Suprapubic skin (tissue), 4 donors: ENCODE results near the gene AZGP1. TPM values are rescaled to one million over a fixed set of nuclear protein-coding genes. Genes with fewer than 3 reads are reported as not detected.

Source experiments
- DNase-seq, 2 donors: peaks; one replicate each; pipeline ENCODE4 v3.0.0-alpha.2; 2019; ENCODE audit warnings: low spot score in 2 of 2
- H3K27ac ChIP-seq: fragments of 200-600 bp; sonication (generic); one replicate; pipeline ENCODE4 v1.5.1; 2019
- H3K27me3 ChIP-seq: fragments of 200-600 bp; sonication (generic); one replicate; pipeline ENCODE4 v1.5.1; 2019
- H3K36me3 ChIP-seq: fragments of 200-600 bp; sonication (generic); one replicate; pipeline ENCODE4 v1.5.1; 2019
- H3K4me1 ChIP-seq: fragments of 200-600 bp; sonication (generic); one replicate; pipeline ENCODE4 v1.5.1; 2019
- H3K4me3 ChIP-seq: fragments of 200-600 bp; sonication (generic); one replicate; pipeline ENCODE4 v1.5.1; 2019; ENCODE audit warnings: mild to moderate bottlenecking
- H3K9me3 ChIP-seq: fragments of 200-600 bp; sonication (generic); one replicate; pipeline ENCODE4 v1.5.1; 2019
- EP300 ChIP-seq: sonication (generic); formaldehyde crosslinking; IDR thresholded peaks from one replicate; pipeline ENCODE4 v1.6.1; 2017; ENCODE audit warnings: antibody characterized with exemption
- POLR2A ChIP-seq, 2 donors: fragments of 450-650 bp; IDR thresholded peaks; one replicate each; pipeline ENCODE4 v1.6.1; 2017; ENCODE audit warnings: antibody characterized with exemption in 2 of 2, mild to moderate bottlenecking in 2 of 2, moderate library complexity in 2 of 2
- POLR2AphosphoS5 ChIP-seq, 3 donors: sonication (generic); formaldehyde crosslinking; IDR thresholded peaks; one replicate each; pipeline ENCODE4 v1.6.1; 2017; ENCODE audit warnings: antibody characterized with exemption in 3 of 3
- WGBS: methylation state at CpG from one replicate; pipeline ENCODE4 v1.1.5; 2018; 5-methylcytosine and 5-hydroxymethylcytosine counted together
- total RNA-seq, 4 donors: library from RNA; depleted of rRNA; stranded (reverse); fragments of >200 nt; gene quantifications; one replicate each; pipeline ENCODE4 v1.1.0, GENCODE V29; 2016
- TF ChIP-seq, protein P1 (sequence below), 2 donors: fragments of 200-600 bp in 1 of 2; fragments of 450-650 bp in 1 of 2; sonication (generic) in 1 of 2; IDR thresholded peaks; one replicate each; pipeline ENCODE4 v1.5.1; 2016 to 2019; ENCODE audit warnings: antibody characterized with exemption in 2 of 2, mild to moderate bottlenecking in 1 of 2, moderate library complexity in 1 of 2

Gene AZGP1
- total RNA-seq, 4 donors from 2014 or later = 529 to 1,010 (median 610) TPM

- DNase-seq = no peak
- Histone ChIP-seq H3K36me3 (no peaks in the 10 kb centered on the region), H3K9me3 (no peaks in the 10 kb centered on the region), H3K27ac (no peak overlapping the region), H3K4me3 (peak overlapping the region; percentile 23), H3K4me1 (peaks cover 12% of the 10 kb centered on the region), H3K27me3 (peaks cover 4% of the 10 kb centered on the region)
- 38% methylated on average over 2 of the region's 2 CpGs for WGBS
- TF ChIP-seq POLR2A (IDR thresholded peaks at IDR 0.05) = no peak
- no peak for TF ChIP-seq POLR2AphosphoS5 (IDR thresholded peaks at IDR 0.05)
These were observed 46.1 kb downstream of the AZGP1 start for GRCh38 chr7:99929730-99930053.

GRCh38 chr7:99928994-99929729 lies 46.7 kb downstream of the AZGP1 start, which contains the start of gene GJC3:
TSS of gene GJC3 (minus strand) at chr7:99929620. CDS start at chr7:99929620, 0 bp downstream.
- no peak for TF ChIP-seq EP300
- TF ChIP-seq, protein P1, sequence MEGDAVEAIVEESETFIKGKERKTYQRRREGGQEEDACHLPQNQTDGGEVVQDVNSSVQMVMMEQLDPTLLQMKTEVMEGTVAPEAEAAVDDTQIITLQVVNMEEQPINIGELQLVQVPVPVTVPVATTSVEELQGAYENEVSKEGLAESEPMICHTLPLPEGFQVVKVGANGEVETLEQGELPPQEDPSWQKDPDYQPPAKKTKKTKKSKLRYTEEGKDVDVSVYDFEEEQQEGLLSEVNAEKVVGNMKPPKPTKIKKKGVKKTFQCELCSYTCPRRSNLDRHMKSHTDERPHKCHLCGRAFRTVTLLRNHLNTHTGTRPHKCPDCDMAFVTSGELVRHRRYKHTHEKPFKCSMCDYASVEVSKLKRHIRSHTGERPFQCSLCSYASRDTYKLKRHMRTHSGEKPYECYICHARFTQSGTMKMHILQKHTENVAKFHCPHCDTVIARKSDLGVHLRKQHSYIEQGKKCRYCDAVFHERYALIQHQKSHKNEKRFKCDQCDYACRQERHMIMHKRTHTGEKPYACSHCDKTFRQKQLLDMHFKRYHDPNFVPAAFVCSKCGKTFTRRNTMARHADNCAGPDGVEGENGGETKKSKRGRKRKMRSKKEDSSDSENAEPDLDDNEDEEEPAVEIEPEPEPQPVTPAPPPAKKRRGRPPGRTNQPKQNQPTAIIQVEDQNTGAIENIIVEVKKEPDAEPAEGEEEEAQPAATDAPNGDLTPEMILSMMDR (IDR thresholded peaks at IDR 0.05) = peak in 1 of 2 donors; percentile 45
- Histone ChIP-seq H3K36me3 (no peaks in the 10 kb centered on the region), H3K9me3 (no peaks in the 10 kb centered on the region), H3K27me3 (peaks cover 3% of the 10 kb centered on the region), H3K4me3 (peak within 1 kb of the TSS; percentile 23), H3K4me1 (peaks cover 12% of the 10 kb centered on the region), H3K27ac (no peak within 1 kb of the TSS)
- DNase-seq = peak in 1 of 2 donors; percentile 62
- 22% methylated on average over 22 of the region's 22 CpGs for WGBS

GRCh38 chr7:99928188-99928587 lies 47.6 kb downstream of the AZGP1 start:
- Histone ChIP-seq H3K36me3 (no peaks in the 10 kb centered on the region), H3K4me3 (no peak overlapping the region), H3K27me3 (no peaks in the 10 kb centered on the region), H3K9me3 (no peaks in the 10 kb centered on the region), H3K27ac (no peak overlapping the region), H3K4me1 (peaks cover 12% of the 10 kb centered on the region)
- no peak for TF ChIP-seq POLR2AphosphoS5 (IDR thresholded peaks at IDR 0.05)
- 64% methylated on average over 2 of the region's 2 CpGs for WGBS
- DNase-seq = no peak

DNA sequence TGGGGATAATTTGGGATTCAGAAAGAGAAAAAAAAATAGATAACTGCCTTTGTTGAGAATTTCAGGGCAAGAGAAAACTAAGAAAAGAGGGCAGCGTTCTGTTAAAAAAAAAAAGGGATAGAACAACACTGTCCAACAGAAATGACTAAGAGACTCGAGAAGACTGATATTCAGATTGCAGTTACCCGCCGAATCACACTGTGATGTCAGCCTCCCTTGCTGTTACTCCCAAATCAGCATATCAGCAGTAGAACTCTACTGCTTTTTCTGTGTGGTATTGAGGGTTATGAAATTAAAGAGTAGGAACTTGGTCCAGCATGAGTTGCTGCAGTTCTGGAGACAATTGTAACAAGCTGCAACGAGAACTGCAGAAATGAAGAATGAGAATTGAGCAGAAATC lies 48.3 kb downstream of the AZGP1 start:
- H3K27ac ChIP-seq = no peak overlapping the region
- TF ChIP-seq, protein P1 (IDR thresholded peaks at IDR 0.05) = no peak
- TF ChIP-seq EP300 = no peak
- no peak for TF ChIP-seq POLR2A (IDR thresholded peaks at IDR 0.05)
- no peak for TF ChIP-seq POLR2AphosphoS5 (IDR thresholded peaks at IDR 0.05)
- 64% methylated on average over 5 of the region's 5 CpGs for whole genome bisulfite sequencing

DNA sequence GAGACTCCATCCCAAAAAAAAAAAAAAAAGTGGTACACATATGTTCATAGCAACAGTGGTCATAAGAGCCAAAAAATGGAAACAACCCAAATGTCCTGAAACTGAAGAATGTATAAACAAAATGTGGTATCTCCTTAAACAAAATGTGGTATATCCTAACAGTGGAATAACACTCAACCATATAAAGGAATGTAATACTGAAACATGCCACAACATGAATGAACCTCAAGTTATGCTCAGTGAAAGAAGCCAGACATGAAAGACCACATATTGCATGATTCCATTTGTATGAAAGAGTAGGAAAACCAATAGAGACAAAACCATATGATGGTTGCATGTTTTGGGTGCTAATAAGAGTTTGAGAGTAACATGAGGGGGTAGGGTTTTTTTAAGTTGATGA lies 49.5 kb downstream of the AZGP1 start:
- Histone ChIP-seq H3K4me3 (no peak overlapping the region), H3K27ac (no peak overlapping the region), H3K4me1 (peaks cover 12% of the 10 kb centered on the region), H3K9me3 (no peaks in the 10 kb centered on the region), H3K36me3 (no peaks in the 10 kb centered on the region), H3K27me3 (no peaks in the 10 kb centered on the region)
- DNase-seq = no peak
- TF ChIP-seq POLR2A (IDR thresholded peaks at IDR 0.05) (no peak), POLR2AphosphoS5 (IDR thresholded peaks at IDR 0.05) (no peak), EP300 (no peak)
- TF ChIP-seq, protein P1 (IDR thresholded peaks at IDR 0.05) = no peak

More for the DNA sequence above, 48.3 kb downstream of the AZGP1 start:
- peaks cover 12% of the 10 kb centered on the region for H3K4me1 ChIP-seq
- H3K36me3 ChIP-seq = no peaks in the 10 kb centered on the region
- DNase-seq = no peak
- no peaks in the 10 kb centered on the region for H3K27me3 ChIP-seq
- no peak overlapping the region for H3K4me3 ChIP-seq
- no peaks in the 10 kb centered on the region for H3K9me3 ChIP-seq

GRCh38 chr7:99923200-99923599 lies 52.6 kb downstream of the AZGP1 start:
- TF ChIP-seq, protein P1 (IDR thresholded peaks at IDR 0.05) = no peak
- TF ChIP-seq EP300 (no peak), POLR2AphosphoS5 (IDR thresholded peaks at IDR 0.05) (no peak), POLR2A (IDR thresholded peaks at IDR 0.05) (no peak)
- DNase-seq = no peak
- H3K27ac ChIP-seq = no peak overlapping the region
- peaks cover 15% of the 10 kb centered on the region for H3K4me1 ChIP-seq
- H3K4me3 ChIP-seq = no peak overlapping the region
- H3K9me3 ChIP-seq = no peaks in the 10 kb centered on the region
- WGBS = 90% methylated on average over 3 of the region's 3 CpGs
- no peaks in the 10 kb centered on the region for H3K27me3 ChIP-seq
- no peaks in the 10 kb centered on the region for H3K36me3 ChIP-seq
